ENCODE results near the gene NT5C2.

DNA sequence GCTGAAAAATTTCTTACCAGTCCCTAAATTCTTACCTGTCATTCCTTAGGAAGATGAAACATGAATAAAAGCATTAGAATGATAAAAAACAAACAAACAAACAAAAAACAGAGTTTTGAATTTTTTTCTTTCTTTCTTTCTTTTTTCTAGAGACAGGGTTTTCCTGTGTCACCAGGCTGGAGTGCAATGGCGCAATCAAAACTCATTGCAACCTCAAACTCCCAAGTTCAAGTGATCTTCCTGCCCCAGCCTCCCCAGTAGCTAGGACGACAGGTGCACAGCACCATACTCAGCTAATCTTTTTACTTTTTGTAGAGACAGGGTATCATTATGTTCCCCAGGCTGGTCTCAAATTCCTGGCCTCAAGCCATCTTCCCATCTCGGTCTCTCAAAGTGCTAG is 26.5 kb downstream of the NT5C2 start:
- TF ChIP-seq POLR2A (IDR thresholded peaks at IDR 0.05; ENCODE audit: low read depth, low read length) (no peak), RCOR1 (IDR thresholded peaks at IDR 0.05; ENCODE audit: insufficient replicate concordance, low read length) (no peak), MAZ (IDR thresholded peaks at IDR 0.05; ENCODE audit: borderline replicate concordance, low read depth, low read length) (no peak), RFX5 (IDR thresholded peaks at IDR 0.05; ENCODE audit: low read depth, low read length) (no peak), CEBPB (IDR thresholded peaks at IDR 0.05; ENCODE audit: low read depth, low read length) (peak; percentile 34; the same call in 1 of the 2 replicates), MAFK (IDR thresholded peaks at IDR 0.05; ENCODE audit: low read depth, low read length) (no peak)
- TF ChIP-seq, protein P1, sequence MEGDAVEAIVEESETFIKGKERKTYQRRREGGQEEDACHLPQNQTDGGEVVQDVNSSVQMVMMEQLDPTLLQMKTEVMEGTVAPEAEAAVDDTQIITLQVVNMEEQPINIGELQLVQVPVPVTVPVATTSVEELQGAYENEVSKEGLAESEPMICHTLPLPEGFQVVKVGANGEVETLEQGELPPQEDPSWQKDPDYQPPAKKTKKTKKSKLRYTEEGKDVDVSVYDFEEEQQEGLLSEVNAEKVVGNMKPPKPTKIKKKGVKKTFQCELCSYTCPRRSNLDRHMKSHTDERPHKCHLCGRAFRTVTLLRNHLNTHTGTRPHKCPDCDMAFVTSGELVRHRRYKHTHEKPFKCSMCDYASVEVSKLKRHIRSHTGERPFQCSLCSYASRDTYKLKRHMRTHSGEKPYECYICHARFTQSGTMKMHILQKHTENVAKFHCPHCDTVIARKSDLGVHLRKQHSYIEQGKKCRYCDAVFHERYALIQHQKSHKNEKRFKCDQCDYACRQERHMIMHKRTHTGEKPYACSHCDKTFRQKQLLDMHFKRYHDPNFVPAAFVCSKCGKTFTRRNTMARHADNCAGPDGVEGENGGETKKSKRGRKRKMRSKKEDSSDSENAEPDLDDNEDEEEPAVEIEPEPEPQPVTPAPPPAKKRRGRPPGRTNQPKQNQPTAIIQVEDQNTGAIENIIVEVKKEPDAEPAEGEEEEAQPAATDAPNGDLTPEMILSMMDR (conservative IDR thresholded peaks at IDR 0.05; ENCODE audit: low read depth, low read length) = no peak

Data from IMR-90 (cell line).